Stimulated activated CD4-positive, alpha-beta T cell treated with anti-CD3 and anti-CD28 coated beads, Interleukin-4, amount 100 ng/mL, for 24 hours (primary cell): Measurements from ENCODE around the gene PPIG.
"Not testable (repeated sequence)": the region's sequence is repeated elsewhere in the genome, so short reads cannot be mapped to it uniquely, and the experiment has no call there.

Experiments used
- DNase-seq: peaks from one replicate; pipeline ENCODE4 v3.0.0-alpha.2; 2020

Gene PPIG

DNA sequence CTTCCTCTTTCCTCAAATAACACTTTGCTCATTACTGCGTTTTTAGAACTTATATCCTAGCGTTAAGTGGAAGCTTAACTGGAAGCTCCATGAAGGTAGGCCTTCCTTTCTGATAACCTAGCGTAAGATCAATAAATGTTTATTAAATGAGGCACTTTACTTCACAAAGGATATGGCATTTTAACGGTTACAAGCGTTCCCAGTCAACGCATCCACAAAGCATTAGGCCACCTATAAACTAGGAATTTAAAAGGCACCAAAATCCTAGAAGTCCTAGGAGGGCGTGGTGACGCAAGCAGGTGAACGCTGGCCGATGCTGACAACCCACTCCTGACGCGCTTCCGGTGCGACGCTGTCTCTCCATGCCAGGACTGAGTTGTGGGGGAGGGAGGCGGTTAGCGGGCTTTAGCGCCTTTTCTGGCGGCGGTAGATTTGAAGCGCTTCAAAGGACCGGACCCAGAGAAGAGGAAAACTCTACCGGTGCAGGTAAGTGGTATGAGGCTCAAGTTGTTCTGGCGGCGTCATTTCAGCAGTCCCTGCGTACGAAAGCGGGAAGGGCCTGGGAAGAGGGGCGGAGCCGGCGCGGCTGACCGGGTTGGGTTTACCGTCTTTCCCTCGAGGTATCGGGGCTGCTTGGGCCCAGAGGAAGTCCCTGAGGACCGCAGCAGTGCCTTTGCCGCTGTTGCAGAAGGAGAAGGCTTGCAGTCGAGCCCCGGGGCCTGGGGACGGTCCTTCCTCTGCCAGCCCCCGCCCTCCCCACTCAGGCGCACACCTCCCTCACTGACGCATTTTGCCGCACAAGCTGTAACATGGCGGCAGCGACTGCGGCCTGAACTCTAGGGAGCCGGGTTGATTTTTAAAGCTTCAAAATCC lies at the start of gene PPIG:
PPIG (plus strand) TSS at position 347 of the 873 bp plus-strand sequence. CDS start 19,691 bp downstream, outside the sequence.
- peak; percentile 88 for DNase-seq

GRCh38 chr2:169539460-169539859 lies 44.7 kb upstream of the PPIG start:
- not testable (repeated sequence) for DNase-seq

DNA sequence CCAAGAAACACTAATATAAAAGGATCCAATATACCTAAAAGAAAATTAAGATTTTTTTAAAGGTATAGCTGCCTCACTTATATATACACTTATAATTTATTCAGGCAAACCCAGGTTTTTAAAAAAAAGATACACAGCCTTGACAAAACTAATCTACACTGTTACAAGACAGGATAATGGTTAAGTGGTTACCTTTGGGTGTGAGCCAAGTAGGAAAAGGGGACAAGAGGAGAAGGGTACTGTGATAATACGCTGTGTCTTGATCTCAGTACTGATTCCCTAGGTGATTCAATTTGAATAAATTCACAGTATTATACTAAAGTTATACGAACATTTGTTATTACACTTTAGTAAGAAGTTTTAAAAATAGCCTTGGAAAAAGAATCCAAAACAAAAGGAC lies 44.0 kb upstream of the PPIG start:
- no peak for DNase-seq

DNA sequence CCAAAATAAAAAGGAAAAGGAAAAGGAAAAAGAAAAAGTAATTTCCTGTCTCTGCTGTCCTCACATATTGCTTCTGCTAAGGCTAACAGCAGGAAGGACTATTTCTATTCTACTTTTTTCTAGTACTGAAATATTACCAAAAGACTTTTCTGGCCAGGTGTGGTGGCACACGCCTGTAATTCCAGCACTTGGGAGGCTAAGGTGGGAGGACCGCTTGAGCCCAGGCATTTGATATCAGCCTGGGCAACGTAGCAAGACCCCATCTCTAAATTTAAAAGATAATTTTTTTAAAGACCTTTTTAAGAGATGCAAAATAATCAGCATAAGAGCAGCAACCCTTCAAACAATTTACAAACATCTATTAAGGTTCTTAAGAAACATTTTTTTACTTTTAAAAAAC lies 41.7 kb upstream of the PPIG start:
- DNase-seq = no peak

DNA sequence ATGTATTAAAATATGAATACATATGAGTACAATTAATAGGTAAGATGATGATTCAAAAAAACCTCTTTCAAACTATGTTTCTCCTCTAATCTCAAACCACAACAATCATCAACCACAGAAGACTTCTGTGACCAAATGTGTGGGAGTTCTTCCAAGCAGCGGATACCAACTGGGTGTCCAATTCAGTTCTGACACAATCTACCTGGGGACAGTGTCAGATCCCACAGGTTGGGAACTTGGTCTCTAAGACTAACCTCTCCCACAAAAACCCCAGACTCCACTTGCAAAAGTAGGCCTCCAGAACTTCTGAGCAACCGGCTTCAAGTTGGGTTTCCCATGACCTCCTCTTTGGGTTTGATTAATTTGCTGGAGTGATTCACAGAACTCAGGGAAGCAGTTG lies 37.4 kb upstream of the PPIG start:
- no peak for DNase-seq

GRCh38 chr2:169561364-169561763 lies 22.8 kb upstream of the PPIG start:
- DNase-seq = no peak

GRCh38 chr2:169562084-169562483 lies 22.1 kb upstream of the PPIG start:
- DNase-seq = not testable (repeated sequence)

- no peak for DNase-seq
Observed at GRCh38 chr2:169562519-169562918, 21.6 kb upstream of the PPIG start.

- no peak for DNase-seq
Observed at GRCh38 chr2:169565686-169566085, 18.5 kb upstream of the PPIG start.

- DNase-seq = no peak
Observed at GRCh38 chr2:169569948-169570347, 14.2 kb upstream of the PPIG start.

DNA sequence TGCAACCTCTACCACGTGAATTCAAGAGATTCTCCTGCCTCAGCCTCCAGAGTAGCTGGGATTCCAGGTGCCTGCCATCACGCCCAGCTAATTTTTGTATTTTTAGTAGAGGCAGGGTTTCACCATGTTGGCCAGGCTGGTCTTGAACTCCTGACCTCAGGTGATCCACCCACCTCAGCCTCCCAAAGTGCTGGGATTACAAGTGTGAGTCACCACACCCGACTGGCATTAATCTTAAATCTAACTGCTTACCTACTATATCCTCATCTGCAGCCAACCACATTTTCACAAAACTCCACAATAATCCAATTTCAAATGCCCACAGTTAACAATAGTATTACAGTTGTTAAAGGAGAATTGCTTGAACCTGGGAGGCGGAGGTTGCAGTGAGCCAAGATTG lies 13.4 kb upstream of the PPIG start:
- DNase-seq = not testable (repeated sequence)

GRCh38 chr2:169571571-169571970 lies 12.6 kb upstream of the PPIG start:
- DNase-seq = no peak

- no peak for DNase-seq
Observed at GRCh38 chr2:169572189-169572588, 12.0 kb upstream of the PPIG start.

DNA sequence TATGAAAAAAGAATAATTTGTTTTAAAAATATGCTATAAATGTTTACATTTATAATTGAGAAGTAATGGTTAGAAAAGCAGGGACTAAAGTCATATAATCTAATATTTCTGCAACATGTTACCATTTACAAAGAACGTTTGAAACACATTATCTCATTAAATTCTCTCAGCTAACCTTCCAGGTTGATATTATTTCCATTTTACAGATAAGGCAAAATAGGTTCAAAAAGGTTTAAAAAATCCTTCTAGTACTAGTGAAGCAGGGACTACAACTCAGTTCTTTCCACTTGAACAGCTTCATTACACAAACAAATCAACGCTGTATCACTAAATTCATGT lies 11.4 kb upstream of the PPIG start:
- no peak for DNase-seq

- DNase-seq = peak; percentile 90
Observed at GRCh38 chr2:169573160-169573973, 10.8 kb upstream of the PPIG start, which contains the start of gene FASTKD1. FASTKD1 (minus strand) TSS chr2:169573865; CDS start chr2:169572029, 1,836 bp downstream.

DNA sequence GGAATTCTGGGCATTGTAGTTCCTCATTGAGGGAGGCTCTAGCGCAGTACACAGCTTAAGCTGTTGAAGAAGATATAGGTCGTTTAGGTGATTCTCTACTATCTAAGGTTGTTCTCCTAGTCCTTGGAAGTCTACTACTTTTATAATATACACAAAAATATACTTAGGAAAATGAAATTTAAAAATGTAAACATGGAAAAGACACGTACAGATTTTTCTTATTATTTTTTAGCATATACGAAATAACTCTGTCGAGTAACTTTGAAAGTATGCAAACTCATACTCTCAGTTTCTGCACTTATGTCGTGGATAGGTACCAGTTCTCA lies 10.2 kb upstream of the PPIG start:
- no peak for DNase-seq

DNA sequence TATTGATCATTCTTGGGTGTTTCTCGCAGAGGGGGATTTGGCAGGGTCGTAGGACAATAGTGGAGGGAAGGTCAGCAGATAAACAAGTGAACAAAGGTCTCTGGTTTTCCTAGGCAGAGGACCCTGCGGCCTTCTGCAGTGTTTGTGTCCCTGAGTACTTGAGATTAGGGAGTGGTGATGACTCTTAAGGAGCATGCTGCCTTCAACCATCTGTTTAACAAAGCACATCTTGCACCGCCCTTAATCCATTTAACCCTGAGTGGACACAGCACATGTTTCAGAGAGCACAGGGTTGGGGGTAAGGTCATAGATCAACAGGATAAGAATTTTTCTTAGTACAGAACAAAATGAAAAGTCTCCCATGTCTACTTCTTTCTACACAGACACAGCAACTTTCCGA lies 9.6 kb upstream of the PPIG start:
- not testable (repeated sequence) for DNase-seq

DNA sequence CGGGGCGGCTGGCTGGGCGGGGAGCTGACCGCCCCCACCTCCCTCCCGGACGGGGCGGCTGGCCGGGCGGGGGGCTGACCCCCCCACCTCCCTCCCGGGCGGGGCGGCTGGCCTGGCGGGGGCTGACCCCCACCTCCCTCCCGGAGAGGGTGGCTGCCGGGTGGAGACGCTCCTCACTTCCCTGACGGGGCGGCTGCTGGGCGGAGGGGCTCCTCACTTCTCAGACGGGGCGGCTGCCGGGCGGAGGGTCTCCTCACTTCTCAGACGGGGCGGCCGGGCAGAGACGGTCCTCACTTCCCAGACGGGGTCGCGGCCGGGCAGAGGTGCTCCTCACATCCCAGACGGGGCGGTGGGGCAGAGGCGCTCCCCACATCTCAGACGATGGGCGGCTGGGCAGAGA lies 8.9 kb upstream of the PPIG start:
- DNase-seq = not testable (repeated sequence)

DNA sequence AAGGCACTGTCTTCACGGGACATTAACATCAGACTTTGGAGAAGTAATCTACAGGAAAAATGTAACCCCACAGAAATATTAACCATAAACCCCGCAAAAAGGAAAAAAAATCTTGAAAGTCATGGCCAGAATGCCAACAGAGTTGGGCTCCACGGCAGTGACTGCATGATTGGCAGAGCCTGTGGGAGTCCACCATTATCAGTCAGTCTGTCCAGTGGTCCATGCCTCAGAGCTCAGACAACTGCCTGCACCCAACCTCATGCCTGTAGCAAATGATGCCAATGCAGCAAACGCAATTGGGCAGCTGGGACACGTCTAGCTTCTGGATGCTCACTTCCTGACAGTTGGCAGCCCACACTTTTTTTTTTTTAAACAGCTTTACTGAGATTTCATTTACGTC lies 5.1 kb upstream of the PPIG start:
- no peak for DNase-seq

GRCh38 chr2:169582552-169583266 lies 1.4 kb upstream of the PPIG start:
- not testable (repeated sequence) for DNase-seq

DNA sequence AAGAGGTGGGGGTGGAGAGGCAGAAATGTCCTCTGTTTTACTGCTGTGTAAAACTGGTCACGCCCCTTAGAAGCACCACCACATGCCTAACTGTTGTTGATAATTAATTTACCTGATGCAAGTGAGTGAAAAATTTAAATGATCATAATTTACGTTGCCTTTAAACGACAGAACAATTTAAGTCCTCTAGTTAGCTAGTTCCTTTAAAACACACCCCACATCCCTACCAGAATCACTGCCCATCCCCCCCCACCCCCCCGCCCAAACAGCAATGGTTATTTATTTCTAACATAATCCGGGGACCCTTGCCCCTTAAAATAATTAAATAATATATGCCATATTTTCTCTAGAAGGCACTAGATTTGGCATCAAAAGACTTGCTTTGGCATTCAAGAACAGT lies 633 bp upstream of the PPIG start:
- DNase-seq = no peak

- no peak for DNase-seq
Observed at GRCh38 chr2:169585673-169586072, 1.5 kb downstream of the PPIG start.

DNA sequence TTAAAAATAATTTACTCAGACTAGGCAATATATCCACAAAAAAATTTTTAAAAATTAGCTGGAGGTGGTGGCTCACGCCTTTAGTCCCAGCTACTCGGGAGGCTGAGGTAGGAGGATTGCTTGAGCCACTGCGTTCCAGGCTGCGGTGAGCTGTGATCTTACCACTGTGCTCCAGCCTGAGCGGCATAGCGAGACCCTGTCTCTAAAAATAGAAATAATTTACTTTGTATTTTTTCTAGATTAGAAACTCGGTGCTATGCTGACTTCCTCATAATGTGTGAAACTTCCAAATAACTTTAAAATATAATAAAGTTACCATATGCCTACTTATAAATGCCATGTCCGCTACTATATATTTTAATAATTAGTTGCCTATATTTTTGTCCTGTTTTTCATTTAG lies 6.7 kb downstream of the PPIG start:
- no peak for DNase-seq
